Airway epithelial cell (primary cell): ENCODE measurements around the gene TMEM176B. TPM values are rescaled to one million over a fixed set of nuclear protein-coding genes. Genes with fewer than 3 reads are reported as not detected.

Experiments
- total RNA-seq: library from RNA; depleted of rRNA; stranded (reverse); fragments of >200 nt; gene quantifications from 2 replicates; pipeline ENCODE4 v1.2.3, GENCODE V29; 2015

TMEM176B gene
- not detected in 2 replicates for total RNA-seq

DNA sequence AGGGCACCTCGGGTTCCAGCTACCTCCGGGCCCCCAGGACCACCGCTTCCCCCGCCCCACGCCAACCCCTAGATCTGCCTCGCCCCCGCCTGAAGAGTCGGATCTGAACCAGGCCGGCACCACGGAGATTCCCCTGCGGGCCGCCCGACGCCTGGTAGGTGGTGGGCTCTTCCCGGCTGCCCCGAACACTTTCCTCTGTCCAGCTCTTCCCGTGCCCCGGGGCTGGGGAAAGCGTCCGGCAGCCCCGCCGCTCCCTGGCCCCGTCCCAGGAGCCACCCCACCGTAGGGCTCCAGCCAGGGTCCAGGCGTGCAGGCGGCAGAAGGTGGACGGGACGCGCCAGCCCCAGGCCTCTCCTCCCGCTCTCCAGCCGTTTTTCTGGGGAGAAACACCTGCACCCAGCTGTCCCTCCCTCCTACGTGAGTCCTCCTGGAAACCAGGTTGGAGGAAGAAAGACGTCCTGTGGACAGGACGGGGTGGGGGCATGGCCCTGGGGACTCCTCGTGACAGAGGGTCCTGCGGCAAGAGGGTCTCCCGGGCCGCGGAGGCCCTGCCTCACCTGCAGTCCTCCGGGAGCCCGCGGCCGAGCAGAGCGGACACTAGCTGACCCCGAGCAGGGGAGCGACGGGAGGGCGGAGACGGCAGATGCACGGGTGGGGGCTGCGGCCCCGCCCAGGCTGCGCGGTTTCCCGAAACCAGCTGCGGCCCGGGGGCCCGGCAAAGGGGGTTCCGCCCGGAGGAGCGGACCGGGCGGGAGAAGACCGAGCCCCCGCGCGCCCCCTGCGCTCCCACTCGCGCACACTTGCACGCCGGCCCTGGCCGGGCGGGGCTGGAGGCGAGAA, at the start of gene TMEM176B:
TSS of gene TMEM176B (minus strand) at position 624 of the 840 bp plus-strand sequence. CDS start 3,795 bp downstream, outside the sequence.

GRCh38 chr7:150800581-150801241, 547 bp upstream of the TMEM176B start, which contains the start of gene TMEM176A:
Gene TMEM176A (plus strand): TSS chr7:150800769. CDS start chr7:150801551, 782 bp downstream.

Other genes with a start within 250 kb of the TMEM176B start
- gene GIMAP4, start 233.0 kb downstream of the TMEM176B start, total RNA-seq, result not detected in 2 replicates
- not detected in 2 replicates for gene GIMAP6, start 168.0 kb downstream of the TMEM176B start, total RNA-seq
- not detected in 2 replicates for gene GIMAP2, start 114.7 kb downstream of the TMEM176B start, total RNA-seq
- gene GIMAP1, start 83.8 kb downstream of the TMEM176B start, total RNA-seq, result not detected in 2 replicates
- gene GIMAP5, start 62.9 kb downstream of the TMEM176B start, total RNA-seq, result not detected in 2 replicates
- not detected in 2 replicates for gene TMEM176A, start 405 bp upstream of the TMEM176B start, total RNA-seq
- 0.14 TPM in 1 of 2 replicates, not detected in the other for gene AOC1, start 52.2 kb upstream of the TMEM176B start, total RNA-seq
- 0.07 TPM in 1 of 2 replicates, not detected in the other for gene KCNH2, start 178.0 kb upstream of the TMEM176B start, total RNA-seq
- gene NOS3, start 190.7 kb upstream of the TMEM176B start, total RNA-seq, result 0.49 and 0.51 TPM in 2 replicates
- not detected in 2 replicates for gene ATG9B, start 224.1 kb upstream of the TMEM176B start, total RNA-seq
- gene ABCB8, start 228.1 kb upstream of the TMEM176B start, total RNA-seq, result 30.5 and 38.6 TPM in 2 replicates
- gene ASIC3, start 248.2 kb upstream of the TMEM176B start, total RNA-seq, result 0.14 TPM in 1 of 2 replicates, not detected in the other